OCI-LY1 (cell line): ENCODE results near the gene TSEN2.

ENCODE experiments used
- EZH2 ChIP-seq: fragments of 200-600 bp; sonication (generic), shearing (Covaris generic); IDR thresholded peaks from 2 replicates; pipeline ENCODE4 v1.8.0; 2017; ENCODE audit warnings: borderline replicate concordance, mixed run types, mild to moderate bottlenecking, antibody characterized with exemption, low read length, moderate library complexity, mixed read lengths
- TF ChIP-seq, protein P1 (sequence below): fragments of 200-600 bp; sonication (generic), shearing (Covaris generic); IDR thresholded peaks from 2 replicates; pipeline ENCODE4 v1.5.1; 2017; ENCODE audit warnings: mild to moderate bottlenecking, antibody characterized with exemption, low read length, moderate library complexity, mixed read lengths

DNA sequence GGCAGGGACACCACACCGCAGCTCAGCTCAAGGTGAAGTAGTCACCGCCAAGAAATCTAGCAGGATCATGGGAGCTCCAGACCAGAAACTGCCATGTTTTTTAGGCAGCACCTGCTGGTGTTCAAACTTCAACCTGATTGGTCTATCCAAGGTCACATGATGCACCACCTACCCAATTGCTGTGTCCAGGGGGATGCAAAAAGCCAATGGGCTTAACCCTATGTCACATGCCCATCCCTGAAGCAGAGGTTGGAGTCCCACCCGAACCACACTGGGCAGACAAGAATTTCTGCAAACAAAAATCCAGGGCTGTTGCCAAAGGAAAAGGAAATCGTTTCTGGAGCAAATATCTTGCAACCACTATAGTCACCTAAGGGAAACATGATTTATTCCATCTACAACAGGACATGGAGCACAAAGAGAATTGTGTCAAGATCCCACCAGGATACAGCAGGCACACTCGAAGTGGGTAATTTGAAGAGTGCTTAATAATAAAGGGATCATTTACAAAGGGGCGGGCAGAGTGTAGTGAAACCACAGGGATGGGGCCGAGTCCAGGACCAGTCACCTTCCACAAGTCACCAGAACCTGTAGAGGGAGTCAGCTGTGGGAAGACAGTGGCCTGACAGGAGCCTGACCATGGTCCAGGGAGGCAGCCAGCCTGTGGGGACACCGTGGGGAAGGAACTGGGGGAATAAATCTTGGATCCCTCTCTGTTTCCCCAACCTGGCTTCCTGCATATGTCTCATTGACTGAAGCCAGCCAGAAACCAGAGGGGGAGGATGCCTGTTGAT, 34.2 kb upstream of the TSEN2 start:
- TF ChIP-seq, protein P1, sequence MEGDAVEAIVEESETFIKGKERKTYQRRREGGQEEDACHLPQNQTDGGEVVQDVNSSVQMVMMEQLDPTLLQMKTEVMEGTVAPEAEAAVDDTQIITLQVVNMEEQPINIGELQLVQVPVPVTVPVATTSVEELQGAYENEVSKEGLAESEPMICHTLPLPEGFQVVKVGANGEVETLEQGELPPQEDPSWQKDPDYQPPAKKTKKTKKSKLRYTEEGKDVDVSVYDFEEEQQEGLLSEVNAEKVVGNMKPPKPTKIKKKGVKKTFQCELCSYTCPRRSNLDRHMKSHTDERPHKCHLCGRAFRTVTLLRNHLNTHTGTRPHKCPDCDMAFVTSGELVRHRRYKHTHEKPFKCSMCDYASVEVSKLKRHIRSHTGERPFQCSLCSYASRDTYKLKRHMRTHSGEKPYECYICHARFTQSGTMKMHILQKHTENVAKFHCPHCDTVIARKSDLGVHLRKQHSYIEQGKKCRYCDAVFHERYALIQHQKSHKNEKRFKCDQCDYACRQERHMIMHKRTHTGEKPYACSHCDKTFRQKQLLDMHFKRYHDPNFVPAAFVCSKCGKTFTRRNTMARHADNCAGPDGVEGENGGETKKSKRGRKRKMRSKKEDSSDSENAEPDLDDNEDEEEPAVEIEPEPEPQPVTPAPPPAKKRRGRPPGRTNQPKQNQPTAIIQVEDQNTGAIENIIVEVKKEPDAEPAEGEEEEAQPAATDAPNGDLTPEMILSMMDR, result no peak
- TF ChIP-seq EZH2, result no peak
